GM12801 (cell line): ENCODE measurements around the gene AK8.

Experiments
- TF ChIP-seq, protein P1 (sequence below): IDR thresholded peaks from one replicate; pipeline ENCODE4 v1.5.1; 2011; ENCODE audit warnings: control low read depth; ENCODE audit not compliant: insufficient read length; ENCODE audit errors: extremely low read depth

Gene AK8

GRCh38 chr9:132780230-132781007, 97.7 kb downstream of the AK8 start:
- TF ChIP-seq, protein P1, sequence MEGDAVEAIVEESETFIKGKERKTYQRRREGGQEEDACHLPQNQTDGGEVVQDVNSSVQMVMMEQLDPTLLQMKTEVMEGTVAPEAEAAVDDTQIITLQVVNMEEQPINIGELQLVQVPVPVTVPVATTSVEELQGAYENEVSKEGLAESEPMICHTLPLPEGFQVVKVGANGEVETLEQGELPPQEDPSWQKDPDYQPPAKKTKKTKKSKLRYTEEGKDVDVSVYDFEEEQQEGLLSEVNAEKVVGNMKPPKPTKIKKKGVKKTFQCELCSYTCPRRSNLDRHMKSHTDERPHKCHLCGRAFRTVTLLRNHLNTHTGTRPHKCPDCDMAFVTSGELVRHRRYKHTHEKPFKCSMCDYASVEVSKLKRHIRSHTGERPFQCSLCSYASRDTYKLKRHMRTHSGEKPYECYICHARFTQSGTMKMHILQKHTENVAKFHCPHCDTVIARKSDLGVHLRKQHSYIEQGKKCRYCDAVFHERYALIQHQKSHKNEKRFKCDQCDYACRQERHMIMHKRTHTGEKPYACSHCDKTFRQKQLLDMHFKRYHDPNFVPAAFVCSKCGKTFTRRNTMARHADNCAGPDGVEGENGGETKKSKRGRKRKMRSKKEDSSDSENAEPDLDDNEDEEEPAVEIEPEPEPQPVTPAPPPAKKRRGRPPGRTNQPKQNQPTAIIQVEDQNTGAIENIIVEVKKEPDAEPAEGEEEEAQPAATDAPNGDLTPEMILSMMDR = no peak

DNA sequence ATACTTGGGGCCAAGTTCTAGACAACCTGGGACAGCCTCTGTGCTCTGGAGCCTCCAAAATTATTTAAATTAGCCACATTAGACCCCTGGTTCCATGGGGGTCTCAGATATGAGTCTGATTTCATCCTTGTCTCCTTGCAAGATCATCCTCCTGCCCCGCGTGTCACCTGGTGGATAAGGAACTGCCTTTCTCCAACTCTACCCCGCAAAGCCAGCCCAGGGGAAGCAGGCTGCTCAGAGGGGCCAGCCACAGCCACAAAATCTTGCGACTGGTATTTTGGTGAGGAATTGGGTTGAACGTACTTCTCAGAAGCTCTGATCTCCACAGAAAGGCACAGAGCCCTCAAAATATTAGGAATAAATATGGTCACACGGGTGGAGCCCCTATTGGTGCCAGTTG, 101.2 kb downstream of the AK8 start:
- TF ChIP-seq, protein P1 = no peak

DNA sequence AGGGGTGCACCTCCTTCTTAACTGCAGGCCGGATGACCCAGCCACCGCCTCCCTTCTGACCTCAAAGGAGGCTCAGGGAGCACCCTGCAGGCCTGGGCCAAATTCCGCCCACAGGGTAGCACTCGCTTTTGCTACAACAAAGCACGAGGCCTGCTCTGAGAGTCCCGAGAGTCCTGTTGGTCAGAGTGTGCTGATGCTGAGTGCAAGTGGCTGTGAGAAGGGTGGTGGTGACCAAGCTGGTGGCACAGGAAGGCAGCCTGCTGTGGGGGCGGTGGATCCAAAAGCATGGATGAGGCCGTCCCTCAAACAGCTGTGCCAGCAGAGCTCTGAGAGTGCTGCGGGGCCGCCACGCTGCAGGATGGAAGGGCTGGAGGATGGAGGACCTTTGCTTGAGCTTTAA, 101.8 kb downstream of the AK8 start:
- TF ChIP-seq, protein P1 = no peak

DNA sequence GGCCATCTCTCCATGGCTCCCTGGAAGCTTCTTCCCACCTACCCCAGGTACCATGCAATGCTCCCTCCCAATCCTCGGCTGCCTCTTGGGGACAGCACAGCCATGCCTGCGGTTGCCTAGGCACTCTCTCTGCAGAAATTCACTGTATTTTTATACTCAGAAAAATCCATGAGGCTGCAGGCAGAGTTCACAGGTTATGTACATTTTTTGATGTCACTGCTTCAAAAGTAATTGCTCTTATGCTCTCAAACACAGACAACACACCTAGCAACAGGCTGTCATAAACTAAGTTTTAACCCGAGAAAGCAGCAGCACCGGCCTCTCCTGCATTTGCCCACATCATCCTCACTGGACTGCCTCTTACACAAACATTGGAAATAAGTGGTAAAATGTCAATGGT, 102.4 kb downstream of the AK8 start:
- TF ChIP-seq, protein P1 = no peak

DNA sequence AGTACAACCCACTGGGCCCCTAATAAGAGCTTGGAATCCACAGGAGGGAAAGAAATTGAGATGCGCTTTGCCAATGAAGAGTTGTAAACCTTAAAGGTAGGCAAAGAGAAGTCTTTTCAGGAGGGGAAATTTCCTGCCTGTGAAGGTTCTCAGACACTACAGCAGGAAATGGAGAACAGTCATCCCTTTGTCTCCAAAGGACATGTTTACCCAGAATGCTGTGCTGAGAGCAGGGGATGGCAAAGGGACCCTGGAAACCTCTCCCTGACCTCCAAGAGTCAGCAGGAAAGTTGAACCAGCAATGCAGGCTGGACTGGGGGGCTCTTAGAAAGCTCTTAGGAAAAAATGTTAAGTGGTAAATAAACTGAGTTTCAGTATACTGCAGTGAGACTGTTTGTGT, 103.2 kb downstream of the AK8 start:
- TF ChIP-seq, protein P1 = no peak

DNA sequence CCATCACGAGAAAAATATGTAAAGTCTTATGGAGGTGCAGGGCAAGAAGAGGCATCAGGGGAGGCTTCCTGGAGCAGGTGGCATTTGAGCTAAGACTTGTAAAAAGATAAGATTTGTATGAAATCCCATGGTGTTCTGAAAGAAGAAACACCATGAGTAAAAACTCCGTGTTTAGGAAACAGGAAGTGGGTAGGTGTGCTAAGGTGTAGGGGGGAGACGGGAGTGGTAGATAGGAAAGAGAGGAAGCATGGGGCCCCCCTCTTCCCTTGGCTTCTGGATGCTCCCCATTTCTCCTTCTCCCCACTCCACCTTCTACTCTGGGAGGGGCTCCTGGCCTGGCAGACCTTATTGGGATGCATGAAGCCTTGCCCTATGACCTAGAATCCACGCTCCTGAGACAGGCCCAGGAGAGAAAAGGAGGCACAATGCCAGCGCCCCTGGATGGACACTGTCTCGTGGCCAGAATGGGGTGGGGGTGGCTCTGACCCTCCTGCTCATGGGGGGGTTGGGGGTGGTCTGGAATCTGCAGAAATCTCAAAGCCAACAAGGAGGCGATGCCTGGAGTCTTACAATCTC, 104.2 kb downstream of the AK8 start:
- TF ChIP-seq, protein P1 = no peak

DNA sequence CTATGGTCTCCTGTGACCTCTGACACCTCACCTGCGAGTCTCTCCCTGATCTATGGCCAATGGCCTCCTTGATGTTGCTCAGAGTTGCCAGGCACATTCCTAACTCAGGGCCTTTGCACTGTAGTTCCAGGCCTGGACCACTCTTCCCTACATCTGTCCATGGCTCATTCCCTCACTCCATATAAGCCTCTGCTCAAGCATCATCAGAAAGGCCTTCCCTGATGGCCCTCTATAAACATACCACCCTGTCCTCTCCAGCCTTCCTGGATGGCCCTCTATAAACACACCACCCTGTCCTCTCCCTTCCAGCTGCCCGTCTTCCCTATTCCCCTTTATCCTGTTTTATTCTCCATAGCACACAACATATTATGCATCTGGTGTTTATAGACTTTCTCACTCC, 105.0 kb downstream of the AK8 start:
- TF ChIP-seq, protein P1 = no peak
